CD14-positive monocyte (primary cell): ENCODE data around the gene KDM6A. TPM values are rescaled to one million over a fixed set of nuclear protein-coding genes. Genes with fewer than 3 reads are reported as not detected.

Source experiments
- DNase-seq, 3 donors: peaks; one replicate each; pipeline ENCODE4 v3.0.0-alpha.2; 2011 to 2022
- H2AFZ ChIP-seq: 2 replicates; pipeline ENCODE4 v1.6.0; 2012; ENCODE audit warnings: mild to moderate bottlenecking, low read depth, low read length, inconsistent platforms; ENCODE audit not compliant: insufficient read depth, poor library complexity, severe bottlenecking
- H3K27ac ChIP-seq, 2 donors: 1 replicate in 1 of 2; 2 replicates in 1 of 2; pipeline ENCODE4 v1.5.1; 2012 to 2013; ENCODE audit warnings: low read length in 2 of 2, control low read depth in 1 of 2, inconsistent platforms in 1 of 2, low read depth in 1 of 2, mild to moderate bottlenecking in 1 of 2
- H3K27me3 ChIP-seq, 2 donors: one replicate each; pipeline versions ENCODE4 v1.6.0 to v1.6.1; 2011 to 2013; ENCODE audit warnings: low read length in 2 of 2; ENCODE audit not compliant: control insufficient read depth in 2 of 2, insufficient read depth in 2 of 2
- H3K36me3 ChIP-seq, 2 donors: replicated peaks in 1 of 2; 1 replicate in 1 of 2; 2 replicates in 1 of 2; pipeline versions ENCODE4 v1.5.1 to v1.6.1; 2012 to 2013; ENCODE audit warnings: low read length in 2 of 2, control low read depth in 1 of 2, inconsistent platforms in 1 of 2, mild to moderate bottlenecking in 1 of 2; ENCODE audit not compliant: insufficient read depth in 2 of 2, control insufficient read depth in 1 of 2
- H3K4me1 ChIP-seq, 2 donors: 1 replicate in 1 of 2; 2 replicates in 1 of 2; pipeline versions ENCODE4 v1.5.1 to v1.6.1; 2012 to 2013; ENCODE audit warnings: low read length in 2 of 2, control low read depth in 1 of 2, inconsistent platforms in 1 of 2, mild to moderate bottlenecking in 1 of 2, moderate library complexity in 1 of 2; ENCODE audit not compliant: insufficient read depth in 2 of 2, control insufficient read depth in 1 of 2
- H3K4me2 ChIP-seq: replicated peaks from 2 replicates; pipeline ENCODE3; 2012; ENCODE audit warnings: low read length, moderate library complexity, mild to moderate bottlenecking; ENCODE audit not compliant: poor library complexity, severe bottlenecking; ENCODE audit errors: extremely low read depth
- H3K4me3 ChIP-seq, 3 experiments: fragments of 200-600 bp in 1 of 3; sonication (generic) in 1 of 3; replicated peaks in 1 of 3; 1 replicate in 2 of 3; 2 replicates in 1 of 3; pipeline ENCODE4 v1.5.1; 2011 to 2013; ENCODE audit warnings: low read length in 3 of 3, mild to moderate bottlenecking in 3 of 3, control low read depth in 2 of 3, low read depth in 2 of 3, inconsistent platforms in 1 of 3, moderate library complexity in 1 of 3
- H3K79me2 ChIP-seq: 2 replicates; pipeline ENCODE4 v1.6.0; 2012; ENCODE audit warnings: mild to moderate bottlenecking, control low read depth, inconsistent platforms, low read length, moderate library complexity; ENCODE audit not compliant: insufficient read depth
- H3K9ac ChIP-seq: 2 replicates; pipeline ENCODE4 v1.6.0; 2017; ENCODE audit warnings: low read length, mild to moderate bottlenecking; ENCODE audit not compliant: insufficient read depth, poor library complexity, severe bottlenecking
- H3K9me3 ChIP-seq, 2 donors: replicated peaks in 1 of 2; 1 replicate in 1 of 2; 2 replicates in 1 of 2; pipeline versions ENCODE4 v1.5.1 to v1.6.1; 2012 to 2013; ENCODE audit warnings: low read length in 2 of 2, control low read depth in 1 of 2; ENCODE audit not compliant: control insufficient read depth in 1 of 2, insufficient read depth in 1 of 2
- H4K20me1 ChIP-seq: 2 replicates; pipeline ENCODE4 v1.6.0; 2012; ENCODE audit warnings: mild to moderate bottlenecking, low read length, control low read depth, moderate library complexity; ENCODE audit not compliant: insufficient read depth
- H3K27ac Mint-ChIP-seq, 7 donors: one replicate each; pipeline ENCODE4 v1.8.0; 2020; ENCODE audit warnings: mild to moderate bottlenecking in 7 of 7, mixed read lengths in 7 of 7, moderate library complexity in 6 of 7, inconsistent platforms in 2 of 7
- H3K27me3 Mint-ChIP-seq, 3 donors: one replicate each; pipeline ENCODE4 v1.8.0; 2021 to 2022; ENCODE audit warnings: low read depth in 3 of 3, mild to moderate bottlenecking in 3 of 3, mixed read lengths in 3 of 3, moderate library complexity in 3 of 3, inconsistent platforms in 1 of 3
- H3K36me3 Mint-ChIP-seq, 2 donors: one replicate each; pipeline ENCODE4 v1.8.0; 2020; ENCODE audit warnings: mixed read lengths in 2 of 2, inconsistent platforms in 1 of 2, mild to moderate bottlenecking in 1 of 2
- H3K4me1 Mint-ChIP-seq: one replicate; pipeline ENCODE4 v1.8.0; 2020; ENCODE audit warnings: mild to moderate bottlenecking, mixed read lengths
- H3K4me3 Mint-ChIP-seq, 2 donors: one replicate each; pipeline ENCODE4 v1.8.0; 2020; ENCODE audit warnings: mild to moderate bottlenecking in 2 of 2, mixed read lengths in 2 of 2, moderate library complexity in 1 of 2
- H3K9me3 Mint-ChIP-seq, 7 donors: one replicate each; pipeline ENCODE4 v1.8.0; 2020 to 2022; ENCODE audit warnings: mixed read lengths in 7 of 7, mild to moderate bottlenecking in 6 of 7, moderate library complexity in 6 of 7, inconsistent platforms in 2 of 7
- CTCF ChIP-seq: fragments of 200-600 bp; IDR thresholded peaks from one replicate; pipeline ENCODE4 v1.8.0; 2022; ENCODE audit warnings: antibody characterized with exemption, mild to moderate bottlenecking
- WGBS: methylation state at CpG from one replicate; pipeline ENCODE4 v1.1.5; 2013; ENCODE audit warnings: missing lambda C conversion rate; ENCODE audit not compliant: insufficient coverage; 5-methylcytosine and 5-hydroxymethylcytosine counted together
- intact Hi-C, 2 donors: fragments of 100-400 bp; cut with micrococcal nuclease; formaldehyde crosslinking; loops; one replicate each; pipeline versions ENCODE4 v1.15.0 to v1.15.1; 2023
- polyA plus RNA-seq, 3 donors: library from polyadenylated mRNA; depleted of rRNA in 1 of 3; unstranded in 2 of 3; stranded (reverse) in 1 of 3; fragments of 300-500 nt in 2 of 3; fragments of >200 nt in 1 of 3; fragmentation: Illumina TruSeq in 2 of 3; gene quantifications; 1 replicate in 2 of 3; 2 replicates in 1 of 3; pipeline ENCODE4 v1.2.3, GENCODE V29; 2012 to 2021

Gene KDM6A
- polyA plus RNA-seq, 3 donors, result 7.6 to 35.0 (median 13.8) TPM

- Histone ChIP-seq H3K27ac (no peak overlapping the region), H3K4me3 (no peak overlapping the region), H3K36me3 (no peaks in the 10 kb centered on the region), H3K4me1 (no peaks in the 10 kb centered on the region), H4K20me1 (peaks cover 100% of the 10 kb centered on the region), H3K79me2 (peaks cover 100% of the 10 kb centered on the region), H2AFZ (no peak overlapping the region), H3K4me2 (no peak overlapping the region), H3K9ac (no peak overlapping the region), H3K27me3 (no peaks in the 10 kb centered on the region), H3K9me3 (peaks cover 0 to 6% of the 10 kb centered on the region in 2 donors)
- Mint-ChIP-seq H3K9me3 (peaks cover 0 to 17% (median 4%) of the 10 kb centered on the region in 7 donors), H3K27ac (peak overlapping the region in 2 of 7 donors; percentile 1 to 17), H3K36me3 (peaks cover 0 to 16% of the 10 kb centered on the region in 2 donors), H3K4me3 (no peak overlapping the region), H3K27me3 (no peaks in the 10 kb centered on the region), H3K4me1 (peaks cover 22% of the 10 kb centered on the region)
- no peak for DNase-seq
- TF ChIP-seq CTCF, result no peak
- intact Hi-C loops, result no loop called here
- no CpG with 5 or more reads among the region's 4 CpGs for WGBS
Measured at GRCh38 chrX:44947995-44948394, 75.0 kb downstream of the KDM6A start.

- H3K4me1 Mint-ChIP-seq, result peaks cover 23% of the 10 kb centered on the region
- H3K4me3 ChIP-seq, result no peak overlapping the region
- peaks cover 100% of the 10 kb centered on the region for H3K79me2 ChIP-seq
- H3K4me3 Mint-ChIP-seq, result no peak overlapping the region
- no peak overlapping the region for H3K27ac ChIP-seq
- TF ChIP-seq CTCF, result no peak
- H3K9me3 Mint-ChIP-seq, result peaks cover 0 to 17% (median 4%) of the 10 kb centered on the region in 7 donors
- intact Hi-C loops, result no loop called here
- no peak overlapping the region for H3K27ac Mint-ChIP-seq
- no peak overlapping the region for H2AFZ ChIP-seq
- H3K36me3 Mint-ChIP-seq, result peaks cover 0 to 17% of the 10 kb centered on the region in 2 donors
- no peaks in the 10 kb centered on the region for H3K27me3 ChIP-seq
- H3K27me3 Mint-ChIP-seq, result no peaks in the 10 kb centered on the region
- no peaks in the 10 kb centered on the region for H3K4me1 ChIP-seq
- no peak for DNase-seq
- no peaks in the 10 kb centered on the region for H3K36me3 ChIP-seq
- H3K4me2 ChIP-seq, result no peak overlapping the region
- H3K9me3 ChIP-seq, result peaks cover 0 to 6% of the 10 kb centered on the region in 2 donors
- H3K9ac ChIP-seq, result no peak overlapping the region
- peaks cover 100% of the 10 kb centered on the region for H4K20me1 ChIP-seq
- no CpG with 5 or more reads among the region's 2 CpGs for WGBS
Measured at GRCh38 chrX:44948406-44948805, 75.4 kb downstream of the KDM6A start.
